Kidney tubule cell (primary cell): ENCODE results near the gene SNAI3.

Experiments
- DNase-seq: peaks from one replicate; pipeline ENCODE4 v3.0.0-alpha.2; 2018; ENCODE audit warnings: low spot score

The SNAI3 gene

GRCh38 chr16:88665570-88665969 is 20.7 kb downstream of the SNAI3 start:
- DNase-seq = no peak

- peak; percentile 57 for DNase-seq
Measured at GRCh38 chr16:88665148-88665547, 21.2 kb downstream of the SNAI3 start.

DNA sequence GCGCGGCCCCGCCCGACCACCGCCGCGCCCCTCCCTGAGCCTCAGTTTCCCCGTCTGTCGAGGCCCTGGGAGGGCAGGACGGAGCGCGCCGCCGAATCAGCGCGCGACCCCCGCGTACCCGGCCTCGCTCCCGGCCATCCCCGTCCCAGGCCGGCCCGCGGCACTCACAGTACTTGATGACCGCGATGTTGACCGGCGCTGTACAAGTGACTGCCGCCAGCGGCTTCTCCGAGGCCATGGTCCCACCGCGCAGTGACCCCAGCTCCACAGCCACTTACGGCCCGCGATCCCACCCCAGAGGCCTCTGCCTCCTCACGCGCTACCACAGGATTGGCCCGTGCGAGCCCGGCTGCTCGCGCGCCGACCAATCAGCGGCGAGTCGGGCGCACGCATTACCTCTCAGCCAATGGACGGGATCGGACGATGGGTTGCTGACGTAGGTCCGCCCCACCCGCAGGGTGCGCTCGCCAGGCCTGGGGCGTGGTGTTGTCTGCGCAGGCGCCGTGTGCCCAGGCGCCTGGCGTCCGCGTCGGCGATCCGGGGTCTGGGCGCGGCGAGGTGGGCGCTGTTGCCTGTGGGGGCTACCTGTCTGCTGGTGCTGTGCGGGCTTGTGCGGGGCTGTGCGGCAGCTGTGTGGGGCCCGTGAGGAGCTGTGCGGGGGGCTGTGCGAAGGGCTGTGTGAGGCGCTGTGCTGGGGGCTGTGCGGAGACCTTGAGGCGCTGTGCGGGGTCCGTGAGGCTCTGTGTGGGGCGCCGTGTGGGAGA is 23.3 kb downstream of the SNAI3 start, which contains the start of gene MVD:
MVD (minus strand) TSS at position 249 of the 764 bp plus-strand sequence; CDS start at position 238, 11 bp downstream.
- DNase-seq = peak; percentile 98

GRCh38 chr16:88662222-88662842 is 24.0 kb downstream of the SNAI3 start:
- DNase-seq = no peak

DNA sequence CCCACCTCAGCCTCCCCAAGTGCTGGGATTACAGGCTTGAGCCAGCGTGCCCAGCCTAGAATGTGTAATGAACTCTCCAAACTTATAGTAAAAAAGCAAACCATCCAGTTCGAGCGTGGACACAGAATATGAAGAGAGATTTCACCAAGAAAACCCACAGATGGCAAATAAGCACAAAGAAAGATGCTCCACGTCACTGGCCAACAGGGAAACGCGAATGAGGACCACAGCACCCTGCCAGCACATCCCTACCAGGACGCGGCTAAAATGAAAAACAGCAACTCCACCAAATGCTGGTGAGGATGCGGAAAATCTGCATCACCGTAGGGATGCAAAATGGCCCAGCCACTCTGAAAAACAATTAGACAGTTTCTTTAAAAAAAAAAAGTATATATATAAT is 24.8 kb downstream of the SNAI3 start:
- DNase-seq = no peak

GRCh38 chr16:88659160-88659559 is 27.1 kb downstream of the SNAI3 start:
- no peak for DNase-seq

DNA sequence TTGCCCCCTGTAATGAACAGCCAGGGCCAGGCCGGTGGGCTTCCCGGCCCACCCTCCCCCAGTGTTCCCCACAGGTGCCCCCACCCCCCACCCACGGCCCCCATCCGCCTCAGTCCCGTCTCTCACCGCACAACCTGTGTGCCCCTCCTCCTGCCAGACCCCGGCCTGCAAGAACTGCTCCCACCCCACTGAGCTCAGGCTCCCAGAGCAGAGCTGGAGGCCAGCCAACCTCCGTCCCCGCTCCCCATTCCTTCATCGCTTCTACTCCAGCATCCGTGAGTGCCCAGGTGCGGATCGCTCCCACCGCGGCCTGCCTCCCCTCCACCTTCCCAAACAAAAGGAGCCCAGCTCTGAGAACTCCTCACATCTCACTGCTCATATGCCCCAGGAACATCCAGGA is 27.6 kb downstream of the SNAI3 start:
- no peak for DNase-seq

GRCh38 chr16:88657371-88657770 is 28.9 kb downstream of the SNAI3 start:
- DNase-seq = no peak

DNA sequence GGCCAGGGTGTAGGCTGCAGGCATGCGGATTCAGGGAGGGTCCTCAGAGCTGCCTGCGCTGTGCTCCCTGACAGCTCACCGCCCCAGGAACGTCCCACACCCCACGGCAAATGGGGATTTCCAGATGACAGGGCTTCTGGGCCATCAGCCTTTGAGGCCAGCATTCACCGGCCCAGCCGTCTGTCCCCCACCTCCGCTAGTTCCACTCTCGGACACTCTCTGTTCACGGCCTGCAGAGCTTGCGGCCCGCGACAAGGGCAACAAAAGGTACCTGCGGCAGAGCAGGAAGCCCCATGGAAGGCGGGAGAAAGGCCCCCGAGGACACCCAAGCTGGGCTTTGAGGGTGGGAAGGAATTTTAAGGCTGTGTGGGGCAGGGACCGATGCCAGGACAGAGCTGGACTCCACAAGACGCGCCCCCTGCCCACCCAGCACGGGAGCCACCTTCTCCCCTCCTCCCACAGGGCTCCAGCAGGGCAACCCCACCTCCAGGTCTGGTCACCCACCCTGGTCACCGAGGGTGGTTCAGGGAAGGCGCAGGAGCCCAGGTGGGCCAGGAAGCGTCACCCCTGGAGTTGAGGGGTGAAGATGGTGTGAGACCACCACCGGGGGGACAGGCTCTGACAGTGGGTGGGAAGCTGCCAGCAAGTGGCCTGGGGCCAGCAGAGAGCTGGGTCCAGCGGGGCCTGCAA is 29.9 kb downstream of the SNAI3 start:
- DNase-seq = no peak

DNA sequence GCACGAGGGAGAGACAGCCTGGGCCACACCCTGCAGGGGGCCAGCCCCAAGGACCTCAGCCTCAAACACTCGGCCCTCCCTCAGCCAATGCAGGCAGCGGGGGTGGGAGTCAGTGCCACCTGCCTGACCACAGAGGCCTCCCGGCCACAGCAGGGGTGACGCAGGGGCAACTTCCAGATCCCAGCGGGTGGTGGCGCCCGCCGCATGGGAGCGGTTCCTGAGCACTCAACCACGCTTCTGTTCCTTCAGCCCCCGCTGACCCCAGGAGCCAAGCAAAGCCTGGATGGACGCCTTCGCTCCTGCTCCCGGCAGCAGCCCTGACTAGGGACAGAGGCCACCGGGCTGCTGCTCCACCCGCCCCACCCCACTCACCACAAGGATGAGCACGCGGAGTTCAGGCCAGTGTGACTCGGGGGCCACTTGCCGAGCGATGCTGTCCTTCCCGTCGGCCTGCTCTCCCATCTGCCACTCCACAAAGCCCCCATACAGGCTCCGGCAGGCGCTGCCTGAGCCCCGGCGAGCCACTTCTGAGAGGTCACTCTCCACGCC is 30.5 kb downstream of the SNAI3 start:
- DNase-seq = no peak

DNA sequence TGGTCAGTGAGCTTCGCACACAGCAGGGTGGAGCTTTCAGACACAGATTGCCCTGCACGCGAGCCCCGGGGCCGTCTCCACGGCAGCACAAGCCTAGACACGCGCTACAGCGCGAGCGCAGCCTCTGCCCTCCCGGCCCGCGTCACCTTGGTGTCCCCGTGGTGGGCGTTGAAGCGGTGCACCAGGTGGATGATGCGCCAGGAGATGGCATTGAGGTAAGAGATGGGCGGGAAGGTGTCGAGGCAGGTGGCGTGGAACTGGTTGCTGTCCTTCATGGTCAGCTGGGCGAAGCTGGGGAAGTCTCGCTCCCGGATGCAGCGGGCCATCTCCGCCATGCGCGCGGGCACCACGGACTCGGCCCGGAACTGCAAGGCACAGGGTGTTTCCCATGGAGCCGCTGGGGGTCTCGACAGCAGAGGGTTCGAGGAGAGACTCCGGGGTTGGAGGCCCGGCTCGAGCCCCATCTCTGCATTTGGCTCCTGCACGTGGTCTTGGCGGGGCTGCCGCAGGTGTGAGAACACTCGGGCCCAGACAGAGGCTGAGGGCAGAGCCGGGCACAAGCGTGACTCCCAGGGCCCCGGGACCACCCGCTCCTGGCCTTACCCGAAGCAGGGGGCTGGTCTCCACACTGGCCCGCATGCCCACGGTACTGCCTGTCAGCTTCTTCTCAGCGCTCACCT is 31.1 kb downstream of the SNAI3 start:
- DNase-seq = no peak

DNA sequence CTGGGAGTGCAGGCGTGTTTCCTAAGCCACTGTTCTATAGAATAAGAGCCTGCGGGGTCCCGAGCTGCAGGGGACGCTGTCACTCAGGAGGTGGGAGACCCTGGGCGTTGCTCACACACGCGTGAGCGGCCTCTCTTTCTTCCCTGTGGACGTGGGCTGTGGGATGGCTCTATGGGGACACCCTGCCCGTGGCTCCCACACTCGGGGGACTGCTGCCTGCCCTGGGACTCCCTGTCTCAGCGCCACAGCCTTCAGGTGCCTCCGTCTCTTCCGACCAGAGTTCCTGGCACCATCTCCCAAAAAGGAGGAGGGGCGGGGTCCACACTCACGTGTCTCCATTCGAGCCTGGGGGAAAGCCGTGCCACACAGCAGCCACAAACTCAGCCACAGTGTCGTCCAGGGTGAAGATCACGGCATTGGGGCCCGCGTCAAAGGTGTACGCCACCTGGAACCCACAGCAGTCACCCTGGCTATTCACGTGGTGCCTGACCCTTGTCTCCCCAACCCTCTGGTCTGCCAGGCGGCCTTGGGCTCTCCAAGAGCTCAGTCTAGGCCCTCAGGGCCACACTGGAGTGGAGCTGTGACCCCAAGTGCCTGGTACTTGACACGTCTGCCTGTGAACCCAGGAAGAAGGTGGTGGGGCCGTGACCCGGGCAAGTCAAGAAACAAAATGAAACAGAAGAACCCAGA is 31.8 kb downstream of the SNAI3 start:
- no peak for DNase-seq

DNA sequence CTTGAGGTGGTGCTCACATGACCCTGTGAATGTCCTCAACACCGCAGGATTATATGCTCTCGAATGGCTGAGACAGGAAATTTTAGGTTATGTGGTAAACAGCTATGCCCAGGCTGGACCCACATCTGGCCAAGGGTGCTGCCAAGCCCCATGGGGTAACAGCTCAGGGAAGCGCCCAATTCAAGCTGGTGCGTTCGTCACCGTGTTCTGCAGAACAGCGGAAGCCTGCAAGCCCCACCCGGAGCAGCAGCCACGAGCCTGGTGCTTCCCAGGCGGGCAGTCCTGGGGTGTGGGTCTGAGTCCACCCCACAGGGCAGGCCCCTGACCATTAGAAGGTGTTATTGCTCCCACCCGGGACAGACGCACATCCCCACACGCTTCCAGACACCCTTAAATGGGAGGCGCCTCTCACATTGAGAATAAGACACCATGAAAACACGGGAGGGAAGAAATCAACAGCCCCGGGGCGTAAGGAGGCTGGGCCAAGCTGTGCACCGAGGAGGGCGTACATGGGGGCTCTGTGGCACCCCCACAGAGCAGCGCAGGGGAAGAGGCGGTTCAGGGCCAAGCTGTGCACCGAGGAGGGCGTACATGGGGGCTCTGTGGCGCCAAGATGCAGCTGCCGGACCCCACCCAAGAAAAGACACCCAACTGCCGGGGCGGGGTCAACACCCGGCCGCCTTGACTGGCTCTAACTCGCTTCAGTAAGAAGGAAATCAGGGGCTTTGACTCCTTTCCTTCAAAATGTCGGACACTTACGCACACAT is 32.5 kb downstream of the SNAI3 start:
- DNase-seq = no peak

DNA sequence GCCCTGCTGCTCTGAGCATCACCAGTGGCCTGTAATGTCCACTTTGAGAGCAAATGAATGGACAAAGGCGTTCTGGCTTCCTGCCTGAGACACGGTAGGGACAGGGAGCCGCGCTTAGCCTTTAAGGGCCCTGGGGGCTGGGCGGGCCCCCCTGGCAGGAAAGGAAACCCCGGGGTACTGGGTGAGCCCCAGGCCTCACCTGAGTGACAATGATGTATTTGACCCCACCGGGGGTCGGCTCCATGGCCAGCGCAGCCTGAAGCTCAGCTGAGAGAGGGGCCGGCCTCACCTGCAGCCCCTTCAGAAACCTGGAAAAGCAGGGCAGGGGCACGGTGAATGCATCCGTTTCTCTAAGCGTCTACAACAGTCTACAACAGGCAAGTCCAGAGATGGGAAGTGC is 33.2 kb downstream of the SNAI3 start:
- no peak for DNase-seq

DNA sequence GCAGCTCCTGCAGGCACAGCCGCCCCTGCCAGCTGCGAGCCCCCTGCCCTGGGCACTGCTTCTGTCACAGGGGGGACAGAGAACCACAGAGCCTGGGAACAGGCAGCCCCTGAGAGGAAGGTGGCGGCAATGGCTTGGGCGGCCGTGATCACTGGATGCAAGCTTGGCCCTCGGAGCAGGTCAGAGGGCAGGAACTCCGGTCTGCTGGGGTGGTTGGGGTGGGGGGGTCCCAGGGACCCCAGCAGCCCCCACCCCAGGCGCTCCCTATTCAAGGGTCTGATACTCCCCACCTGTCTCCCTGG is 33.6 kb downstream of the SNAI3 start:
- no peak for DNase-seq

DNA sequence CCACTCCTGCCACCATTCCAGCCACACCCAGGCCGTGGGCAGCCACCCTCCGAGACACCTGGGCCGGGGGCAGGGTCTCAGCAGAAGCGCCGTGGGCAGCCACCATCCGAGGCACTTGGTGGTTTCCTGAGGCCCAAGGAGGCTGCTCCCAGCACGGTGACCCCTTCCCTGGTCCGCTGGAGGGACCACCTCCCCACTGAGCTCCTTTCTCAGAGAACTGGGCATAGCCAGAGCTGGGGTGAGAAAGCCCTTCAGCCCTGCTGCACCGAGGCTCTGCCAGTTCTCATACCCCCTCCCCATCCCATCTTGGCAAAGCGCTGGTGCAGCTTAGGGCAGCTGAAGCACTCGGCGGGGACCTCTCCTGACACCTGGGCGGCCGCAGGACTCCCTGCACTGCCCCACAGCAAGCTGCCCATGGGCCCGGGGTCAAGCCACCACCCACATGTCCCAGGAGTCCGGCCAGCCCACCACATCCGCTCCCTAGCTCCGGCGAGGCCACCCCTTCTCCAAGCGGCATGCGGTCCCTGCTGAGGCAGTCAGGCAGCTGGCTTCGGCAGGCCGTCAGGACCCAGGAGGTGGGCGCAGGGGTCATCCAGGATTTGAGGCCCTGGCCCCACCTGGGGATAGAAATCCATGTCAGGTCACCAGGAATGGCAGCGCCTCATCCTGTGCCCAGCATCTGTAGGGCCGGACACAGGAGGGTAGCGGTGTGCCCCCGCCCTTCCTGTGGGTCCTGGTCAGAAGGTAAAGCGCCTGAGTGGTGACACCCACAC is 34.1 kb downstream of the SNAI3 start:
- DNase-seq = no peak

- DNase-seq = peak; percentile 94
Measured at GRCh38 chr16:88651276-88651988, 34.9 kb downstream of the SNAI3 start.

GRCh38 chr16:88650749-88651275 is 35.5 kb downstream of the SNAI3 start, which contains the start of gene CYBA:
Gene CYBA (minus strand): TSS chr16:88651053. CDS start chr16:88651013, 40 bp downstream.
- peak; percentile 89 for DNase-seq
